GM19238 (cell line): ENCODE data around the gene TAF8.

Experiments used
- DNase-seq: peaks from one replicate; pipeline ENCODE4 v3.0.0; 2011; ENCODE audit warnings: low spot score; ENCODE audit not compliant: insufficient read length

TAF8 gene

DNA sequence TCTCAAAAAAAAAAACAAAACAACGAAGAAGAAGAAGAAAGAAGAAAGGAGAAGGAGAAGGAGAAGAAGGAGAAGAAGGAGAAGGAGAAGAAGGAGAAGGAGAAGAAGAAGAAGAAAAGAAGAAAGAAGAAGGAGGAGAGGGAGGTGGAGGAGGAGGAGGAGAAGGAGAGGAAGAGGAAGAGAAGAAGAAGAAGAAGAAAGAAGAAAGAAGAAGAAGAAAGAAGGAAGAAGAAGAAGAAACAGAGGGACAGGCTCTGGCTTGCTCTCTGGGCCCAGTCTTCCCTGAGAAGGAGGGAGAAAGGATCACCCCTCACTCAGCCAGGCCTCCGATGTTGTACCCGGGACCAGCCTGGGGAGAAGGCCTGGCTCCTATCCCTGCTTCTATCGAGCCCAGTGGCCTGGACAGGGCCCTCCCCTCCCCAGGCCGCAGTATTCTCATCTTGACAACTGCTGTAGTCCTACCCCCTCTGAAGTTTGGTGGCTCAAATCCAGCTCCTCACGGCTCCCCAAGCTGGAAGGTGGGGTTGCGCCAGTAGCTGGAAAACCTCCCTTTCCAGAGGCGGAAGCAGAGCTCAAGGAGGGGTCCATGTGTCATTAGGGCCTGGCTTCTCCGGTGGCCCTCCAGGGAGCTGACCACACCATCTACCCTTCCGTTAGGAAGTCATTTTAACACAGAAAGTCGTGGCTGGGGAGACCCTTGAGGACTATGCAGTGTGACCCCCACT lies 73.2 kb downstream of the TAF8 start:
- no peak for DNase-seq

GRCh38 chr6:42124223-42124836 lies 74.0 kb downstream of the TAF8 start:
- no peak for DNase-seq

GRCh38 chr6:42125231-42125630 lies 74.9 kb downstream of the TAF8 start:
- no peak for DNase-seq

DNA sequence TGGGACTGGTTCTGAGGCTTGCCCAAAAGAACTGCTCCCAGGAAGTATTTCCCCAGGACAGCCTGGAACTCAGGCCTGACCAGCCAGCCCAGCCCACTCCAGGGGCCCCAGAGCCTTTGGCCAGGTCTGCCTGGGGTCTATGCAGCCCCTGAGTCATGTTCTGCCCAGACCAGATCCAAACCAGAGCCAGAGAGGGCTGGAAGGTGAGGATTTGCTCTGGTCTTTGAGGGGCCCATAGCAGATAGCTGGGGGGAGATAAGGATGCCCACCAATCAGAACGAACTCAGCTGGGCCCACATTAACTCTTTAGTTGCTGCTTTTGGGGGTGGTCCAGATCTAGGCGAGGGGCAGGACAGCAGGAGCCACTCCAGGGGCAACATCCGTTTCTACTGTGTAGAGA lies 75.3 kb downstream of the TAF8 start:
- no peak for DNase-seq

DNA sequence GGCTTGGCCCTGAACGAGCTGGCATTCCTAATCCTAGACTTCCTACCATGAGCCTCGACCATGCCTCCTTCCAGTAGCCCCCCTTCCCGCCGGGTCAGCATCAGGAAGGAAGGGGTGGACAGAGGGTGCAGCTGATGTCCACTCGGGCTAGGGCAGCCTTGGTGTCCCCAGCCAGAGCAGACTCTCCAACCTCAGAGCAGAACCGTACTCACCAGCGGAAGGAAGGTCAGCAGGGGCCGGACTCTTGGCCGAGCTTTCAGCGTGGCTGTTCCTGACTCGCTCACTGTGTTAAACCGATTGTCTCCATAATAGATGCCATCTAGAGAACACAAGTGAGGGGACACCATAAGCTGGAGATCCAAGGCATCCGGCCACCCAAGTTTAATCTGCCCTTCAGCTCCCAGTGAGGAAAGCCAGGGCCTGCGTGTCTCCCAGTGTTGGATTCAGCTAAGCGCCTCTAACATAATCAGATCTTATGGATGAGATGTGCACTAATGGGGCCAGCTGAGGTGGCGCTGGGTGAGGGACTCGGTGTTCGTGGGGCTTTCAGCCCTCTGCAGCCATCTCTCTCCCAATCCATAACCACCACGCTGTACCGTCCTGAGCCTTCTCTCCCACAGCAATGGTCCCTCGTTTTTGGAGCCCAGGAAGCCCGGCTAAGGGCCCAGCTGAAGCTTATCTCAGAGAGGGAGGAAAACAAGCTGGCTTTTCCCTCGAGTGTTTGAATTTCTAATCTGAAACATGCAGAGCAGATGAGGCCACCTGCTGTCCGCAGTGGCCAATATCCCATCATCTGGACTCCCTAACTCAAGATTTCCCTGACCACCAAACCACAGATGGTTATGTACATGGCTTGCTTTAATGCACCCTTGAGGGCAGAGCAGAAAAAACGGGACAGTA lies 78.4 kb downstream of the TAF8 start:
- DNase-seq = no peak

- DNase-seq = no peak
These were observed 79.0 kb downstream of the TAF8 start for GRCh38 chr6:42129360-42129676.

DNA sequence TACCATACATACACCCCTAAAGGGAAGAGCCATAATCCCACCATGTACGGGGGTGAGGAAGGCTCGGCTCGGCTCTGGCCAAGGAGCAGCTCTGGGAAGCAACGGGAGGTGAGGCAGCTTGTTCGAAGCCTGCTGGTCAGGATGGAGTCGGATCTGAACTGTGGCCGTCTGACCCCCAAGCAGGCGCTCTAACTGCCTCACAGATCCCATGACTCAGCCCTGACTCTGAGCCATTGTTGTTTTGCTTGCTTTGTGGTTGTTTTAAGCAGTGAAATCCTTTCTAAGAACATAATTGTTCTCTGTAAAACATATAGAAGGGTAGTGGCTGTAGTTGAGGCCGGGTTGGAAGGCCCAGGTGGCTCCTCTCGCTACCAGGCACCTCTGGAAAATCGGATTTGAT lies 81.2 kb downstream of the TAF8 start:
- DNase-seq = no peak

- no peak for DNase-seq
These were observed 83.6 kb downstream of the TAF8 start for GRCh38 chr6:42133926-42134325.

DNA sequence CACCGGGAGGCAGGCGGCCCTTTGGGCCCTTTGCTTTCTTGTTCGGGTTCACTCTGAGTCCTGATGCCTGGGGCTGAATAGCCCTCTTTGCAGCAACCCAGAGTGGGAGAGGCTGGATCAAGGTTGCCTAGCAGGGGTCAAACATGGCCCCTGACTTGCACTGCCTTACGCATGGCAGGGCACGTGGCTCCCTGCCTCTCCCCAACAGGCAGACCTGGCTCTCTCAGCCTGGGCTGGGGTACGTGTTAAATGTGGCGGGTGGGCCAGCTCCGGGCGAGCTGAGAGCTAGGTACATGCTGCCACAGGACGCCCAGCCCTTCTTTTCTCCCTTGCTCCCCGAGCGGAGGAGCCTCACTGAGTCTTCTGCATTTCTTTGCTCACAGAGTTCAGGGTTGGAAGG lies 84.8 kb downstream of the TAF8 start:
- no peak for DNase-seq

GRCh38 chr6:42135722-42136121 lies 85.4 kb downstream of the TAF8 start:
- no peak for DNase-seq

DNA sequence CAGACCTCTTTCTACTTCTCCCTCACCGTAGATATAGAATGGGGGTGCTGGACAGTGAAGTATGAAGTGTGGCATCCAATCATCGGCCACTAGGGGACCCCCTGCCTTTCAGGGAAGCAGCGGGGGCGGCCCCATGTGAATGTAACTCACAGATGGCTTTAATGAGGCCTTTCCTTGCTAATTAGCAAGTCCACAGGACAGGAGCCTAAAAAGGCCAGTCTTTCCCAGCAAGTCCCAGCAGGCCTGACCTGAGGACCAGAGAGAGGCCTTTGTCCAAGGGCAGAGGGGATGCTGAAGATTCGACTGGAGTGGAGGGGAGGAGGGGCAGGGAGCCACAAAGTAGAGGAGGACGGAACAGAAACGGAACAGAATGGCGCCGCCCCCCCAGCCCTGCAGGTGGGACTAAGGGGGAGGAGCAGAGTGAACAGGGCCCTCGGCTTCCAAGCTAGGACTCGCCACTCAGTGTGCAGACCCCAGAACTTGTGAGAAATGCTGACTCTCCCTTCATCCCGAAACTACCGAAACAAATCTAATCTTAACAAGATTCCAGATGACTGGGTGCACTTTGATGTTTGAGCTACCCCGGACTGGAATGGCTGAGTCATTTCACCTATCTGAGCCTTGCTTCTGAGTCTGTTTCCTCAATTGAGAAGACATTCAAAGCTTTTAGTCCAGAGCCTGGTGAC lies 86.3 kb downstream of the TAF8 start:
- DNase-seq = peak; percentile 72
